KMS-11 (cell line): ENCODE data around the gene PRDX5.
A peak's percentile ranks its signal among the peaks of the same experiment; 100 is the strongest.

Experiments
- H2AFZ ChIP-seq: fragments of 200-600 bp; sonication (generic); 2 replicates; pipeline ENCODE4 v1.6.1; 2016; ENCODE audit warnings: antibody characterized with exemption, mixed run types, low read depth
- H3K27ac ChIP-seq: fragments of 200-600 bp; sonication (generic); 2 replicates; pipeline ENCODE4 v1.6.1; 2016; ENCODE audit warnings: mild to moderate bottlenecking, mixed run types
- H3K27me3 ChIP-seq: fragments of 200-600 bp; sonication (generic); 2 replicates; pipeline ENCODE4 v1.6.1; 2017; ENCODE audit warnings: mild to moderate bottlenecking, low read depth, mixed run types, moderate library complexity; ENCODE audit not compliant: insufficient read depth
- H3K36me3 ChIP-seq: fragments of 200-600 bp; sonication (generic); 2 replicates; pipeline ENCODE4 v1.6.1; 2017; ENCODE audit warnings: mild to moderate bottlenecking, mixed run types; ENCODE audit not compliant: insufficient read depth
- H3K4me1 ChIP-seq: fragments of 200-600 bp; sonication (generic); 2 replicates; pipeline ENCODE4 v1.6.1; 2016; ENCODE audit warnings: mild to moderate bottlenecking, low read depth, mixed run types; ENCODE audit not compliant: poor library complexity, severe bottlenecking
- H3K4me2 ChIP-seq: fragments of 200-600 bp; sonication (generic); 2 replicates; pipeline ENCODE4 v1.7.0; 2016; ENCODE audit warnings: mild to moderate bottlenecking, mixed run types
- H3K4me3 ChIP-seq: fragments of 200-600 bp; sonication (generic); IDR thresholded peaks from 2 replicates; pipeline ENCODE4 v1.6.1; 2017; ENCODE audit warnings: low read depth, low read length, mixed read lengths; ENCODE audit not compliant: insufficient read depth
- H3K79me2 ChIP-seq: fragments of 200-600 bp; sonication (generic); 2 replicates; pipeline ENCODE4 v1.6.1; 2016; ENCODE audit warnings: low read depth, mixed run types; ENCODE audit not compliant: insufficient read depth
- H3K9ac ChIP-seq: fragments of 200-600 bp; sonication (generic); 2 replicates; pipeline ENCODE4 v1.6.1; 2016; ENCODE audit warnings: mild to moderate bottlenecking, mixed run types
- H4K20me1 ChIP-seq: fragments of 200-600 bp; sonication (generic); 2 replicates; pipeline ENCODE4 v1.6.1; 2016; ENCODE audit warnings: mild to moderate bottlenecking, mixed run types; ENCODE audit not compliant: insufficient read depth
- TF ChIP-seq, protein P1 (sequence below): fragments of 200-600 bp; sonication (generic); conservative IDR thresholded peaks from 2 replicates; pipeline ENCODE4 v1.6.1; 2017; ENCODE audit warnings: low read depth, mild to moderate bottlenecking, antibody characterized with exemption, low read length, moderate library complexity, mixed read lengths

Gene PRDX5

DNA sequence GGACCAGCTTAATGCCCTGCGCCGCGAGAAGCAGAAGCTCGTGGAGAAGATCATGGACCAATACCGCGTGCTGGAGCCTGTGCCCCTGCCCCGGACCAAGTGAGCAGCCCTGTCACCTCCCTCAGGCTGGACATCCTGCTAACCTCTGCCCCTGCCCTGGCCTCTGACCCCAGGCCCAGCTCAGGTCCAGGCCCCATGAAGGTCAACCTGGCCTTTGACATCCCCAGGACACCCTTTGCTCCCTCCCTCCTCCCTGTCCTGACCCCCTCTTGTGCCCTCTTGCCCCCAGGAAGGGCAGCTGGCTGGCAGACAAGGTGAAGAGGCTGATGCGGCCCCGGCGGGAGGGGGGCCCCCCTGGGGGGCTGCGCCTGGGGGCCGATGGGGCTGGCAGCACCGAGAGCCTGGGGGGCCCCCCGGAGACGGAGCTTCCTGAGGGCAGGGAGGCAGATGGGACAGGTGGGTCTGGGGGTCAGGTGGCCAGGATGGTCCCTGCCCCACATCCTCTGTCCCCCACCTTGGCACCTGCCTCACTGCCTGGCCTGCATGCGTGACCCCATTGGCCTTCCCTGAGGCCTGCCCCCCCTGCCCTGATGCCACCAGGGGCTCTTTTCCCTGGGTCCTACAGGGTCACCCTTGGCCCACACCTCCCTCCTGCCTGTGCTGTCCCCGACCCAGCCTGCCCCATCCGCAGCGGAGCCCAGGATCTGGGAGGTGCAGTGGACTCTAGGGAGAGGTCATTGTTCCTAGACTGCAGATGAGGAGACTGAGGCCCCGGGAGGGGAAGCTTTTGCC lies 36.0 kb downstream of the PRDX5 start:
- Histone ChIP-seq H3K4me1 (peaks cover 12% of the 10 kb centered on the region), H3K9ac (no peak overlapping the region), H3K4me2 (no peak overlapping the region), H3K4me3 (no peak overlapping the region), H2AFZ (no peak overlapping the region), H3K36me3 (no peaks in the 10 kb centered on the region), H3K27ac (no peak overlapping the region), H4K20me1 (no peaks in the 10 kb centered on the region), H3K27me3 (no peaks in the 10 kb centered on the region), H3K79me2 (no peaks in the 10 kb centered on the region)
- TF ChIP-seq, protein P1, sequence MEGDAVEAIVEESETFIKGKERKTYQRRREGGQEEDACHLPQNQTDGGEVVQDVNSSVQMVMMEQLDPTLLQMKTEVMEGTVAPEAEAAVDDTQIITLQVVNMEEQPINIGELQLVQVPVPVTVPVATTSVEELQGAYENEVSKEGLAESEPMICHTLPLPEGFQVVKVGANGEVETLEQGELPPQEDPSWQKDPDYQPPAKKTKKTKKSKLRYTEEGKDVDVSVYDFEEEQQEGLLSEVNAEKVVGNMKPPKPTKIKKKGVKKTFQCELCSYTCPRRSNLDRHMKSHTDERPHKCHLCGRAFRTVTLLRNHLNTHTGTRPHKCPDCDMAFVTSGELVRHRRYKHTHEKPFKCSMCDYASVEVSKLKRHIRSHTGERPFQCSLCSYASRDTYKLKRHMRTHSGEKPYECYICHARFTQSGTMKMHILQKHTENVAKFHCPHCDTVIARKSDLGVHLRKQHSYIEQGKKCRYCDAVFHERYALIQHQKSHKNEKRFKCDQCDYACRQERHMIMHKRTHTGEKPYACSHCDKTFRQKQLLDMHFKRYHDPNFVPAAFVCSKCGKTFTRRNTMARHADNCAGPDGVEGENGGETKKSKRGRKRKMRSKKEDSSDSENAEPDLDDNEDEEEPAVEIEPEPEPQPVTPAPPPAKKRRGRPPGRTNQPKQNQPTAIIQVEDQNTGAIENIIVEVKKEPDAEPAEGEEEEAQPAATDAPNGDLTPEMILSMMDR = no peak

DNA sequence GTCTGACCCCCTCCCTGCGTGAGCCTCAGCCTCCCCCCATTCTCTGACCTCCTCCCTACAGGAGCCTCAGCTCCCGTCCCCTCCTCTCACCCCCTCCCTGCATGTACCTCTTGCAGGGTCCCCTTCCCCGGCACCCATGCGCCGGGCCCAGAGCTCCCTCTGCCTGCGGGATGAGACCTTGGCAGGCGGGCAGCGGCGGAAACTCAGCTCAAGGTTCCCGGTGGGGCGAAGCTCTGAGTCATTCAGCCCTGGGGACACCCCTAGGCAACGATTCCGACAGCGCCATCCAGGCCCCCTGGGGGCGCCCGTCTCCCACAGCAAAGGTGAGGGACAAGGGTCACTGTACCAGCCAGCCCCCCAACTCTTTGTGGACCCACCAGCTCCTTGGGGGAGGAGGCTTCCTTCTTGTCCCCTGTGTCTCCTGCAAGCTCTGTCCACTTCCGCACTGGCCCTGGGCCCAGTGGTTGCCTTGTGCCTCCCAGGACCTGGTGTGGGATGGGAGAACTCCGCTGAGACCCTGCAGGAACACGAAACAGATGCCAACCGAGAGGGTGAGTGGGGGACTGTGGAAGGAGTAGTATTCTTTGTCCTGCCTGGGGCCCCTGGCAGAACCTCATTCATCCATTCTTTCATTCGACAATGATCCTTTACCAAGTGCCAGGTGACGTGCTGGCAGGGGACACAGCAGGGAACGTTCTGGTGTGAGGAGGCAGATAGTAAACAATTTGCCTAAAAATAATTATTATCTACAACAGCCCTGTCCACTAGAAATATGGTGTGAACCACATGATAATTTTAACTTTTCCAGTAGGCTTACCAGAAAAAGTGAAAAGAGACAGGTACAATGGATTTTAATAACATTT lies 37.4 kb downstream of the PRDX5 start:
- Histone ChIP-seq H3K36me3 (no peaks in the 10 kb centered on the region), H3K79me2 (no peaks in the 10 kb centered on the region), H3K27me3 (no peaks in the 10 kb centered on the region), H3K4me2 (no peak overlapping the region), H3K27ac (no peak overlapping the region), H4K20me1 (no peaks in the 10 kb centered on the region), H3K4me3 (no peak overlapping the region), H3K9ac (no peak overlapping the region), H2AFZ (no peak overlapping the region), H3K4me1 (peaks cover 18% of the 10 kb centered on the region)
- TF ChIP-seq, protein P1 = no peak

DNA sequence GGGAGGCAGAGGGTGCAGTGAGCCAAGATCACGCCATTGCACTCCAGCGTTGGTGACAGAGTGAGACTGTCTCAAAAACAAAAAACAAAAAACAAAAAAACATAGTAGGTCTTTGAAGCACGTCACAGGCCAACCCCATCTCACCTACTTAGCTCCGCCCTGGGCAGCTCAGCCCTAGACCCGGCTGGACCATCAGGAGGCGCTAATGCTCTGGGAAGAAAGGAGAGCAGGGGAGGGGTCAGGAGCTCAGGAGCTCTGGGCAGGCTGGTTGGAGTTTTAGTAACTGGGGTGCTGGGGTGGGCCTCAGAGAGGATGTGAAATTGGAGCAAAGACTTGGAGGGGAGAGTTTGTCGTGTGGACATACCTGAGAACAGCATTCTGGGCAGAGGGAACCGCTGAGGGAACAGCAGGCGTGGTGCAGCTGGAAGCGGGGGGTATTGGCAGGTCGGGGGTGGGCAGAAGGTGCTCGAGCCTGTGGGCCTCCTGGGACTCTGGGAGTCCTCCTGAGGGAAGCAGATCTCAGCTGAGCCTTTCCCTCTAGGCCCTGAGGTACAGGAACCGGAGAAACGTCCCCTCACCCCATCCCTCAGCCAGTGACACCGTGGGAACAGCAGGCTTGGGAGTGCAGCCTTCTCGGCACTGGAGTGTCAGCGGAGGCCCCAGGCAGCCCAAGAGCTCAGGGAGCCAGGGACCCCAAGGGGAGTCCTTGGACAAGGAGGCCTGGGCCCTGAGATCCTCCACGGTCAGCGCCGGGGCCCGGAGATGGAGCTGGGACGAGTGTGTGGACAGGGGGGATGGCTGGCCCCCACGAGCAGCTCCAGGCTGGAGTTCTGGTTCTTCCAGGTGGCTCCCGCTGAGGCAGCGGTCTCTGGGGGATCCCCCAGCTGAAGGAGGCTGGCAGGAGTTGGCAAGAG lies 38.8 kb downstream of the PRDX5 start:
- Histone ChIP-seq H3K36me3 (no peaks in the 10 kb centered on the region), H3K79me2 (no peaks in the 10 kb centered on the region), H3K4me3 (no peak overlapping the region), H4K20me1 (no peaks in the 10 kb centered on the region), H2AFZ (no peak overlapping the region), H3K27me3 (no peaks in the 10 kb centered on the region), H3K9ac (no peak overlapping the region), H3K27ac (no peak overlapping the region), H3K4me2 (no peak overlapping the region), H3K4me1 (peaks cover 31% of the 10 kb centered on the region)
- TF ChIP-seq, protein P1 = peak; percentile 42

DNA sequence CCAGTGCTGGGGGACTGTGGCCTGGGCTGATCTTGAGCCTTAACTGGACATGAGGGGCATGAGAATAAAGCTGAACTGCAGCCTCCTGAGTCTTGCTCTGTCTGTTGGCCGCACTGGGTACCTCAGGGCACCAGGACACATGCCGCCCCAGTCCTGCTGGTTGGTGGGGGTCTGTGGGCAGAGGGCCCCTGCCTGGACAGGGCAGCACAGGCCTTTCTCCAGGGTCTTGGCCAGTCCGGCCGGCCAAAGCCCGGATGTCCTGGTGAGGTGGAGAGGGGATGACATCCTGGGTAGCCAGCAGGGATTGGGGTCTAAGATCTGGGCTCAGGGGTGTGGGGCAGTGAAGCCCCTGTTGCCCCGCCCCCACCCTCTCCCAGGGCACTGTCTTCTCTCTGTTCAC lies 39.5 kb downstream of the PRDX5 start:
- H3K4me3 ChIP-seq = no peak overlapping the region
- peaks cover 38% of the 10 kb centered on the region for H3K4me1 ChIP-seq
- no peaks in the 10 kb centered on the region for H4K20me1 ChIP-seq
- no peak overlapping the region for H3K27ac ChIP-seq
- TF ChIP-seq, protein P1 = no peak
- no peaks in the 10 kb centered on the region for H3K79me2 ChIP-seq
- H3K9ac ChIP-seq = no peak overlapping the region
- no peaks in the 10 kb centered on the region for H3K27me3 ChIP-seq
- no peak overlapping the region for H3K4me2 ChIP-seq
- no peak overlapping the region for H2AFZ ChIP-seq
- H3K36me3 ChIP-seq = peaks cover 5% of the 10 kb centered on the region; the same call in 1 of the 2 replicates
